Spinal cord (tissue), 10 donors: ENCODE data around the gene MPO. TPM values are rescaled to one million over a fixed set of nuclear protein-coding genes. Genes with fewer than 3 reads are reported as not detected.

ENCODE experiments used
- DNase-seq, 6 donors: peaks; one replicate each; pipeline versions ENCODE4 v3.0.0 to v3.0.0-alpha.2; 2013 to 2015; ENCODE audit warnings: low spot score in 6 of 6, low read depth in 4 of 6
- H3K27ac ChIP-seq: one replicate; pipeline ENCODE4 v1.5.1; 2013; ENCODE audit warnings: low read depth, low read length, control low read depth
- H3K27me3 ChIP-seq: one replicate; pipeline ENCODE4 v1.6.1; 2013; ENCODE audit warnings: low read length; ENCODE audit not compliant: control insufficient read depth, insufficient read depth
- H3K36me3 ChIP-seq: one replicate; pipeline ENCODE4 v1.6.1; 2013; ENCODE audit warnings: low read length; ENCODE audit not compliant: control insufficient read depth, insufficient read depth
- H3K4me1 ChIP-seq: one replicate; pipeline ENCODE4 v1.6.1; 2013; ENCODE audit warnings: low read length; ENCODE audit not compliant: control insufficient read depth, insufficient read depth
- H3K4me3 ChIP-seq: one replicate; pipeline ENCODE4 v1.5.1; 2013; ENCODE audit warnings: low read depth, low read length, control low read depth
- H3K9me3 ChIP-seq: one replicate; pipeline ENCODE4 v1.6.1; 2013; ENCODE audit warnings: low read length; ENCODE audit not compliant: control insufficient read depth, insufficient read depth
- WGBS: methylation state at CpG from one replicate; pipeline ENCODE4 v1.1.5; 2013; ENCODE audit warnings: missing lambda C conversion rate; ENCODE audit not compliant: insufficient coverage; 5-methylcytosine and 5-hydroxymethylcytosine counted together
- polyA plus RNA-seq, 2 donors: library from polyadenylated mRNA; unstranded; fragments of 120-200 nt; gene quantifications; one replicate each; pipeline ENCODE4 v1.2.1, GENCODE V29; 2013; ENCODE audit not compliant: insufficient read length in 2 of 2
- total RNA-seq, 2 donors: library from RNA; depleted of rRNA in 1 of 2; stranded (reverse); fragments of 120-200 nt in 1 of 2; fragments of >200 nt in 1 of 2; gene quantifications; one replicate each; pipeline versions ENCODE4 v1.2.3 to v1.2.4, GENCODE V29; 2013 to 2014
- donor health status: healthy.

Gene MPO
- total and polyA plus RNA-seq, 4 donors = 1.9 to 71.2 (median 4.8) TPM

DNA sequence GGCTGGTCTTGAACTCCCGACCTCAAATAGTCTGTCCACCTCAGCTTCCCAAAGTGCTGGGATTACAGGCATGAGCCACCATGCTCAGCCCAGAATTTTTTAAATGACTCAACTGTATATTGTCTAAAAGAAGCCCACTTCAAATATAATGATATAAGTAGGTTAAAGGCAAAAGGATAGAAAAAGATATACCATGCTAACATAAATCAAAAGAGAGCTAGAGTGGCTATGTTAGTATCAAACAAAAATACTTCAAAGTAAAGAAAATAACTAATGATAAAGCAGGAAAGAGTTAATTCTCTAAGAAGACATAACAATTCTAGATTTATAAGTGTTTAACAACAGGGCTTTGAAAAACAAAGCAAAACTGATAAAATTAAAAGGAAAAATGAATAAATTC lies 13.3 kb upstream of the MPO start:
- Histone ChIP-seq H3K27me3 (peaks cover 6% of the 10 kb centered on the region), H3K4me1 (no peaks in the 10 kb centered on the region), H3K27ac (no peak overlapping the region), H3K9me3 (no peaks in the 10 kb centered on the region), H3K36me3 (no peaks in the 10 kb centered on the region), H3K4me3 (no peak overlapping the region)
- WGBS = 100% methylated on average over 1 of the region's 1 CpG
- no peak for DNase-seq

DNA sequence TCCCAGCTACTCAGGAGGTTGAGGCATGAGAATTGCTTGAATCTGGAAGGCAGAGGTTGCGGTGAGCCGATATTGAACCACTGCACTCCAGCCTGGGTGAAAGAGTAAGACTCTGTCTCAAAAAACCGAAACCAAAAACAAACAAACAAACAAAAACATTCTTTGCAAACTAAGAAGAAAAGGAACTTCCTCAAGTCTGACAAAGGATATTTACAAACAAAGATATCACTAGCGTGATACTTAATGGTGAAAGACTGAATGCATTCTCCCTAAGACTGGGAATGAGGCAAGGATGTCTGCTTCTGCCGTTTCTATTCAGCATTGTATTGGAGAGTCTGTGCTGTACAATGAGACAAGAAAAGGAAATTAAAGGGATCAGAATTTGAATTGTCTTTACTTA lies 10.5 kb upstream of the MPO start:
- no peaks in the 10 kb centered on the region for H3K9me3 ChIP-seq
- peaks cover 6% of the 10 kb centered on the region for H3K27me3 ChIP-seq
- H3K36me3 ChIP-seq = no peaks in the 10 kb centered on the region
- WGBS = 60% methylated on average over 1 of the region's 5 CpGs
- H3K27ac ChIP-seq = no peak overlapping the region
- H3K4me3 ChIP-seq = no peak overlapping the region
- DNase-seq = no peak
- H3K4me1 ChIP-seq = no peaks in the 10 kb centered on the region

DNA sequence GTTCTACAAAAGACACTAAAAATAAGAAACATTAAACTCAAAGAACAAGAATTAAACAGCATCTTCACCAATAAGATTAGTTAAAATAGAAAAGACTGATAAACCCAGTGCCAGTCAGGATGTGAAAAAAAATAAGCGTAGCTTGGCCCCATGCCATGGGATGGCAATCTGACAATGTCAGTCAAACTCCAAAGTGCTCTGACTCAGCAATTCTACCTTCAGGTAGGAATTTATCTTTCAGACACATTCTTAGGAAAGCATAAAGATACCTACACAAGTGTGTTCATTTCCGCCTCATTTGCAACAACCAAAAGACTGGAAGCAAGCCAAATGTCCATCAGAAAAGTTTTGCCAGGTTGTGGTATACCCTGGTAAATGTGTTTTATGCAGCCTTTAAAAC lies 9.1 kb upstream of the MPO start:
- Histone ChIP-seq H3K4me3 (no peak overlapping the region), H3K36me3 (no peaks in the 10 kb centered on the region), H3K9me3 (no peaks in the 10 kb centered on the region), H3K27ac (no peak overlapping the region), H3K27me3 (peaks cover 6% of the 10 kb centered on the region), H3K4me1 (no peaks in the 10 kb centered on the region)
- DNase-seq = no peak
- 67% methylated on average over 1 of the region's 2 CpGs for WGBS

DNA sequence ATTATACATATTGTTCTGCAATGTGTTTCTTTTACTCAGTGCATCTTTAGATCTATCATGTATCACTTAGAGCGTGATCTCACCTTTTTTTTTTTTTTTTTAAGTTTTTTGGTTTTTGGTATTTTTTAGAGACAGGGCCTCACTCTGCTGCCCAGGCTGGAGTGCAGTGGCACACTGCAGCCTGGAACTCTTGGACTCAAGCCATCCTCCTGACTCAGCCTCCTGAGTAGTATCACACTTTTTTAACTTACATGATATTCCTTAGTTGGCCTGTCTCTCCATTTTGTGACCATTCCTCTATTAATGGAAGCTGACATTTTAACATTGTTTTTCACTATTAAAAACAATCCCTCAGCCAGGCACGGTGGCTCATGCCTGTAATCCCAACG lies 4.7 kb upstream of the MPO start:
- 75% methylated on average over 2 of the region's 3 CpGs for WGBS
- H3K4me1 ChIP-seq = no peaks in the 10 kb centered on the region
- no peak overlapping the region for H3K27ac ChIP-seq
- H3K27me3 ChIP-seq = peaks cover 3% of the 10 kb centered on the region
- no peak for DNase-seq
- H3K9me3 ChIP-seq = no peaks in the 10 kb centered on the region
- H3K36me3 ChIP-seq = no peaks in the 10 kb centered on the region
- no peak overlapping the region for H3K4me3 ChIP-seq

DNA sequence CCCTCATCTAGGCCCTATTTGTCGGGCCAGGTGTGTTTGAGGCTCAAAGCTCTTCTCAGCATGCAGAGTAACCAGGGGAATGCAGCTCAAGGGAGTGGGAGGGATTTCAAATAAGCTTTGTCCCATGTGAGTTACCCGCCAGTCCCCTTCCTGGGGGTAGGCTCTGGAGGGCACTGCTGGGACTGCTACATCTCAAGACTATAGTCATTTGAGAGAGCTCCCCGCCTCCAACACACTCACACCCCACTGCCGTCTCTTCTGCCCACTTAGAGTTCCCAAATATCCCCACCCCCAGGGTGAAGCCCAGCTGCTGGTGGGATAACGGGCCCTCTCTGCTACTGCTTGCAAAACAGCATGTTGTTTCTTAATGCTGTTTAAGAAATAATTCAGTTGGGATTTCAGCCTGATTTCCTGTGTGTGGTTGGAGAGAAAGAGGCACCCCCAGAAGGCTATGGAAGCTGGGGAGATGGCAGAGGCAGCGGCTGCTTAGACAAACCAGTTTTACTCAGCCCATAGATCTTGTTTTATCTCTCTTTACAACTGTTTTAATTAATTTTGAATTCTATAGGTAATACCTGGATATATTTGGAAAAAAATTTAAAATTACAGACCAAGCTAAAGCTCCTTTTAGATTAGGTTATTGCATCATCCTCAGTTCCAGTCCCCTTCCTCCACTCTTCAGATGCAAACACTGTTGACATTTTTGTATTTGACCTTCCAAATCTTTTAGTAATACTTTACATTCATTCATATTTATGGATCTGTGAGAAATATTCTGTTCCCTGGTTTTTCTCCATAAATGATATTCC lies 4.1 kb upstream of the MPO start:
- peaks cover under 1% of the 10 kb centered on the region for H3K4me1 ChIP-seq
- no peaks in the 10 kb centered on the region for H3K36me3 ChIP-seq
- no peak overlapping the region for H3K4me3 ChIP-seq
- WGBS = 42% methylated on average over 2 of the region's 6 CpGs
- H3K27me3 ChIP-seq = peaks cover 3% of the 10 kb centered on the region
- no peaks in the 10 kb centered on the region for H3K9me3 ChIP-seq
- DNase-seq = no peak
- no peak overlapping the region for H3K27ac ChIP-seq

DNA sequence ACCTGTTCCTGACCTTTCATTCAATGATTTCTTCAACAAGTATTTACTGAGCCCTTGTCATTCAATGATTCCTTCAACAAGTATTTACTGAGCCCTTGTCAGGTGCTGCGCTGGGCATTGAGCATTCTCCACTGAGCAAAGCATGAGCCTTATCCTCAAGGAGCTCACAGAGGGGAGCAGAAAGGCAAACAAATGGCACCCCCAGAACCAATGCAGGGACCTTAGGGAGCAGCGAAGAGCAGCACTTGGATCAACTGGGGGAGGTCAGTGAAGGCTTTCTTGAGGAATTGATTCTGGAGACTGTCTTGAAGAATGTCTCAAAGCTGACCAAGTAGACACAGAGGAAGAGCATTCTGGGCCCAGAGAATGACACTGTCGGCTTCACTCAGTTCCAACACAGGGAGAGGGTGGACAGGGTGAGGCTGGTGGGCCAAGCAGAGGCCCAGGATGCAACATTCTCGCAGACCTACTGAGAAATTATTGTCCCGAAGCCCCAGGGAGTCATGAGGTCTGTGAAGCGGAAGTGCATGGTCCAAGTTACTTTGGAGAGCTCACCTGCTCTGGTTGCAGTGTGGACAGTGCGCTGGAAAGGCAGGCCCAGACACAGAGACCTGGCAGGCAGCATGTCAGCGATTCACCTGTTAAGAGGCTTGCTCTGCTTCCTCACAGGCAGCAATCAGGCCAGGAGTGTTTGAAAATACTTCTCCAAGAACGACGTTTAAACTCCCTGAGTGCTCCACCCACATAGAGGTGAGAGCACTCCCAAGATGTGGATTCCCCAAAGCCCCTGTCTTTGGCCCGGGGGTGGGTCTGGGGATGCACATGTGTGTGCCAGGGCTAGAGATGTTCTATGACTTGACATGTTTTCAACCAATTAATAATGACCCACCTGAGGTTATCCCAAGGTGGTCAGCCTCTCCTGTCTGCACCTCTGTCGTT lies 3.2 kb upstream of the MPO start:
- H3K4me3 ChIP-seq = no peak overlapping the region
- DNase-seq = no peak
- H3K4me1 ChIP-seq = peaks cover 9% of the 10 kb centered on the region
- 83% methylated on average over 9 of the region's 12 CpGs for WGBS
- H3K27ac ChIP-seq = no peak overlapping the region
- no peaks in the 10 kb centered on the region for H3K36me3 ChIP-seq
- H3K9me3 ChIP-seq = no peaks in the 10 kb centered on the region
- H3K27me3 ChIP-seq = peaks cover 8% of the 10 kb centered on the region

DNA sequence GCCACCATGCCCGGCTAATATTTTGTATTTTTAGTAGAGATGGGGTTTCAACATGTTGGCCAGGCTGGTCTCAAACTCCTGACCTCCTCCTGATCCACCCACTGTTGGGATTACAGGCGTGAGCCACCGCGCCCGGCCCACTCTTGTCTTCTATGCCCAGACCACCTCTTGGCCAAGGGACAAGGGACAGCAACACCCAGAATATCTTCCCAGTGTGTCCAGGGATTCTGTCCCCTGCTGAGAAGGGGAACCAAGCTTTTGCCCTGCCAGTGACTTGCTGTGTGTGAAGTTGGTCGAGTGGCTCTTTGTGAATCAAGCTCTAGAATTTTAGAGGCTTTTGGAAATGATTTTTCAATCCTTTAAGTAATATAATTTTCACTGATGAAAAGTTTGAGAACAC lies 1.7 kb upstream of the MPO start:
- peaks cover 23% of the 10 kb centered on the region for H3K4me1 ChIP-seq
- no peak overlapping the region for H3K4me3 ChIP-seq
- no peaks in the 10 kb centered on the region for H3K9me3 ChIP-seq
- DNase-seq = no peak
- no peaks in the 10 kb centered on the region for H3K36me3 ChIP-seq
- peaks cover 11% of the 10 kb centered on the region for H3K27me3 ChIP-seq
- no peak overlapping the region for H3K27ac ChIP-seq
- WGBS = 96% methylated on average over 4 of the region's 6 CpGs

DNA sequence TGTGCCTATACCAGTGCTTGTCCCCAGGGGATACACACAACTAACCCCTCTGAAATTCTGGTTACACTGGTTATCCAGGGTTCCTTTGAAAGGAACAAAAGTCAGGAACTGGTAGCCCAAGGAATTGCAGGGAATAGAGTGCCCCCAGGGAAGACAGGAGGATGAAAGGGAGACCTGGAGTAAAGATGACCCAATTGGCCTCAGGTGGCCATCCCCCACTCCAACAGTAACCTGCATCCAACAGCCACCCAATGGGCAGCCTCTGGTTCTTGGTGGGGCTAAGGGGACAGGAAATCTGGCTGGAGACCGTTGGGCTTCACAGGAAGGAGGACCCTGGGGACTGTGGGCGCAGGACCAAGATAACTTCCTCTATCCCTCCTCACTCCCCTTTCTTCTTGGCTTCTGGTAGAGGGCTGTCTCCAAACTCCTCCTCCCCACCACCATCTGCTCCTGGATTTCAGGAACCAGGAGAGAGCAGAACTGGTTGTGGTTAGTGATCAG lies 826 bp upstream of the MPO start:
- Histone ChIP-seq H3K9me3 (no peaks in the 10 kb centered on the region), H3K36me3 (no peaks in the 10 kb centered on the region), H3K27ac (no peak overlapping the region), H3K4me3 (no peak overlapping the region), H3K27me3 (peaks cover 11% of the 10 kb centered on the region), H3K4me1 (peaks cover 23% of the 10 kb centered on the region)
- WGBS = no CpG with 5 or more reads among the region's 2 CpGs
- no peak for DNase-seq

DNA sequence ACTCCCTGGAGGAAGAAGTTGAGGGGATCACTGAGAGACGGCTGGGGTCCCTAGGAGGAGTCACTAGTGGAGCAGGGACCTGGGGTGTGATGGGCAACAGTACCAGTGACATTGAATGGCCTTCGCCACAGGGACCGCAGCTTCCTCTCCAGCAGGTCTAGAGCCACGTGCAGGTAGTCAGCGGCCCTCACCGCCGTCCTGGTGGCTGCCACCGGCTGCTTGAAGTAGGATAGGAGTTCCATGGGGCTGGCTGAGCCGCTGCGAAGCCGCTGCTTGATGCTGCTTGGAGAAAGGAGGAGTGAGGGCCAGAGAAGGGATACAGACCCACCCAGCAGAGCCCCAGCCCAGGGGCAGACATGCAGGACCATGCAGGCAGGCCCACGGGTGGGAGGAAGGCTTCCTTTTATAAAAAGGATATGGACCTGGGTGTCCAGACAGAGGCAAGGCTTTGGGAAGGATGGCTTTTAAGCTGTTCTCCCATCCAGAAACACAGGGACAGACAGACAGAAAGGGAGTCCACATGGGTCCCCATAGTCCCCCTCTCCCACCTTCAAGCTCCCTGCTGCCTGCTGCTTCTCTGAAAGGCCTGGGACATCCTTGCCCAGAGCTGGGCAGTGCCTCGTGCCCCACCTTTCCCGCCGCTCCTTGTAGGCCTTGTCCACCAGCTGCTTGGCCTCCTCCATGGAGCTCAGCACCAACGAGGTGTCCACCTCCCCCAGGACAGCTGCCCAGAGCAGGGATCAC lies 827 bp downstream of the MPO start:
- Histone ChIP-seq H3K4me3 (no peak overlapping the region), H3K4me1 (peaks cover 23% of the 10 kb centered on the region), H3K36me3 (no peaks in the 10 kb centered on the region), H3K27ac (no peak overlapping the region), H3K27me3 (peaks cover 11% of the 10 kb centered on the region), H3K9me3 (no peaks in the 10 kb centered on the region)
- no peak for DNase-seq
- WGBS = 84% methylated on average over 16 of the region's 16 CpGs
